HepG2 (cell line): ENCODE data around the gene KRTAP5-2.

ENCODE experiments used
- EP300 ChIP-seq, 3 experiments: sonication (generic) in 1 of 3; formaldehyde crosslinking in 1 of 3; IDR thresholded peaks; 2 replicates each; pipeline versions ENCODE4 v1.5.1 to v1.6.1; 2011 to 2020; ENCODE audit warnings: low read depth in 2 of 3, low read length in 2 of 3, borderline replicate concordance in 1 of 3, improper control_type of control experiment in 1 of 3, mild to moderate bottlenecking in 1 of 3, missing genetic modification reagents in 1 of 3, moderate library complexity in 1 of 3
- EZH2 ChIP-seq: conservative IDR thresholded peaks from 2 replicates; pipeline ENCODE4 v1.6.1; 2012; ENCODE audit warnings: mild to moderate bottlenecking, low read depth, low read length, moderate library complexity
- MEF2D ChIP-seq: sonication (generic); formaldehyde crosslinking; IDR thresholded peaks from 2 replicates; pipeline ENCODE4 v1.5.1; 2020; ENCODE audit warnings: mild to moderate bottlenecking, missing genetic modification reagents
- POLR2AphosphoS5 ChIP-seq: IDR thresholded peaks from 2 replicates; pipeline ENCODE4 v1.6.1; 2012; ENCODE audit warnings: low read depth, low read length
- POLR2G ChIP-seq: fragments of 200-400 bp; formaldehyde crosslinking; IDR thresholded peaks from 2 replicates; pipeline ENCODE4 v1.6.1; 2018; ENCODE audit warnings: mild to moderate bottlenecking, low read depth, low read length, moderate library complexity
- ZFP36L2 ChIP-seq: sonication (generic); formaldehyde crosslinking; IDR thresholded peaks from 2 replicates; pipeline ENCODE4 v1.4.0; 2020; ENCODE audit warnings: missing genetic modification reagents
- ZNF253 ChIP-seq: sonication (generic); formaldehyde crosslinking; IDR thresholded peaks from 2 replicates; pipeline ENCODE4 v1.8.0; 2022; ENCODE audit warnings: mild to moderate bottlenecking, missing genetic modification reagents, borderline replicate concordance
- ZSCAN29 ChIP-seq: sonication (generic); formaldehyde crosslinking; conservative IDR thresholded peaks from 2 replicates; pipeline ENCODE4 v1.4.0; 2020; ENCODE audit warnings: mild to moderate bottlenecking, missing genetic modification reagents
- TF ChIP-seq, protein P1 (sequence below): sonication (generic); formaldehyde crosslinking; IDR thresholded peaks from 2 replicates; pipeline ENCODE4 v1.5.0; 2020; ENCODE audit warnings: mild to moderate bottlenecking, missing genetic modification reagents, moderate library complexity

DNA sequence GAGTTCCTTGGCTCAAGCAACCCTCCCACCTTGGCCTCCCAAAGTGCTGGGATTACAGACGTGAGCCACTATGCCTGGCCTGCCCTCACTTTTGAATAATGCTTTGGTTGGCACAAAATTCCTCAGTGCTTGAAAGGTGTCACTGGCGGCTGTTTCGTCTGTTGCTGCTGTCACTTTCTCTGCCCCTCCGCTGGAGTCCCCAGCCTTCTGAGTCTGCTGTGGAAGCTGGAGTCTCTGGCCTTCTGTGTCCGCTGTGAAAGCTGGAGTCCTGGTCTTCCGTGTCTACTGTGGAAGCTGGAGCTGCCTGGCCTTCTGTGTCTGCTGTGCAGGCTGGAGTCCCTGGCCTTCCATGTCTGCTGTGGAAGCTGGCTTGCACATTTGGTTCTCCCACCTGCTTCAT, 8.1 kb downstream of the KRTAP5-2 start:
- TF ChIP-seq, protein P1, sequence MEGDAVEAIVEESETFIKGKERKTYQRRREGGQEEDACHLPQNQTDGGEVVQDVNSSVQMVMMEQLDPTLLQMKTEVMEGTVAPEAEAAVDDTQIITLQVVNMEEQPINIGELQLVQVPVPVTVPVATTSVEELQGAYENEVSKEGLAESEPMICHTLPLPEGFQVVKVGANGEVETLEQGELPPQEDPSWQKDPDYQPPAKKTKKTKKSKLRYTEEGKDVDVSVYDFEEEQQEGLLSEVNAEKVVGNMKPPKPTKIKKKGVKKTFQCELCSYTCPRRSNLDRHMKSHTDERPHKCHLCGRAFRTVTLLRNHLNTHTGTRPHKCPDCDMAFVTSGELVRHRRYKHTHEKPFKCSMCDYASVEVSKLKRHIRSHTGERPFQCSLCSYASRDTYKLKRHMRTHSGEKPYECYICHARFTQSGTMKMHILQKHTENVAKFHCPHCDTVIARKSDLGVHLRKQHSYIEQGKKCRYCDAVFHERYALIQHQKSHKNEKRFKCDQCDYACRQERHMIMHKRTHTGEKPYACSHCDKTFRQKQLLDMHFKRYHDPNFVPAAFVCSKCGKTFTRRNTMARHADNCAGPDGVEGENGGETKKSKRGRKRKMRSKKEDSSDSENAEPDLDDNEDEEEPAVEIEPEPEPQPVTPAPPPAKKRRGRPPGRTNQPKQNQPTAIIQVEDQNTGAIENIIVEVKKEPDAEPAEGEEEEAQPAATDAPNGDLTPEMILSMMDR (CRISPR knock-in tag), result no peak
- TF ChIP-seq EP300 (IDR thresholded peaks at IDR 0.05; ENCODE audit: low read depth in 2 of 2, low read length in 2 of 2), result no peak
- no peak for TF ChIP-seq EP300 (CRISPR knock-in tag; IDR thresholded peaks at IDR 0.05; ENCODE audit: borderline replicate concordance)
- no peak for TF ChIP-seq ZNF253 (CRISPR knock-in tag)
- no peak for TF ChIP-seq ZSCAN29 (CRISPR knock-in tag)
- no peak for TF ChIP-seq POLR2G
- TF ChIP-seq EZH2, result no peak
- TF ChIP-seq POLR2AphosphoS5, result no peak
- no peak for TF ChIP-seq MEF2D
- TF ChIP-seq ZFP36L2 (CRISPR knock-in tag), result no peak
